HCT116 (cell line): ENCODE measurements around the gene CDHR5.

Source experiments
- CEBPB ChIP-seq: IDR thresholded peaks from 2 replicates; pipeline ENCODE4 v1.6.1; 2012; ENCODE audit warnings: low read depth
- EZH2 ChIP-seq: fragments of 200-600 bp; sonication (generic); IDR thresholded peaks from 2 replicates; pipeline ENCODE4 v1.6.1; 2017; ENCODE audit warnings: antibody characterized with exemption, mixed run types
- EZH2phosphoT487 ChIP-seq: fragments of 200-600 bp; IDR thresholded peaks from 2 replicates; pipeline ENCODE4 v1.6.1; 2018; ENCODE audit warnings: antibody characterized with exemption, borderline replicate concordance
- FOSL1 ChIP-seq: IDR thresholded peaks from 2 replicates; pipeline ENCODE4 v1.6.1; 2012; ENCODE audit warnings: low read depth
- POLR2A ChIP-seq: IDR thresholded peaks from 2 replicates; pipeline ENCODE4 v1.7.0; 2011; ENCODE audit warnings: borderline replicate concordance; ENCODE audit not compliant: insufficient read depth, insufficient read length; ENCODE audit errors: extremely low read depth
- POLR2AphosphoS5 ChIP-seq: IDR thresholded peaks from 2 replicates; pipeline ENCODE4 v1.6.1; 2011; ENCODE audit warnings: mild to moderate bottlenecking, low read depth, low read length, moderate library complexity
- SP1 ChIP-seq: IDR thresholded peaks from 2 replicates; pipeline ENCODE4 v1.6.1; 2012; ENCODE audit warnings: low read depth
- YY1 ChIP-seq: IDR thresholded peaks from 2 replicates; pipeline ENCODE4 v1.6.1; 2011; ENCODE audit warnings: low read length, low read depth, moderate library complexity, mild to moderate bottlenecking; ENCODE audit not compliant: insufficient replicate concordance; ENCODE audit errors: extremely low read depth
- ZNF274 ChIP-seq: fragments of 200-500 bp; sonication (Bioruptor generic); IDR thresholded peaks from 2 replicates; pipeline ENCODE4 v1.6.1; 2014; ENCODE audit warnings: mild to moderate bottlenecking, low read depth, low read length, inconsistent platforms
- TF ChIP-seq, protein P1 (sequence below): IDR thresholded peaks from 2 replicates; pipeline ENCODE4 v1.6.1; 2012
- TF ChIP-seq, protein P2 (sequence below), 3 experiments: fragments of 200-600 bp in 1 of 3; sonication (generic) in 1 of 3; IDR thresholded peaks in 2 of 3; conservative IDR thresholded peaks in 1 of 3; 2 replicates each; pipeline ENCODE4 v1.5.1; 2012 to 2017; ENCODE audit warnings: low read depth in 2 of 3, low read length in 2 of 3, antibody characterized with exemption in 1 of 3, borderline replicate concordance in 1 of 3, control low read depth in 1 of 3, mild to moderate bottlenecking in 1 of 3, mixed read lengths in 1 of 3, mixed run types in 1 of 3, moderate library complexity in 1 of 3; ENCODE audit not compliant: insufficient read depth in 1 of 3
- TF ChIP-seq, protein P3 (sequence below): IDR thresholded peaks from 2 replicates; pipeline ENCODE4 v1.6.1; 2012

DNA sequence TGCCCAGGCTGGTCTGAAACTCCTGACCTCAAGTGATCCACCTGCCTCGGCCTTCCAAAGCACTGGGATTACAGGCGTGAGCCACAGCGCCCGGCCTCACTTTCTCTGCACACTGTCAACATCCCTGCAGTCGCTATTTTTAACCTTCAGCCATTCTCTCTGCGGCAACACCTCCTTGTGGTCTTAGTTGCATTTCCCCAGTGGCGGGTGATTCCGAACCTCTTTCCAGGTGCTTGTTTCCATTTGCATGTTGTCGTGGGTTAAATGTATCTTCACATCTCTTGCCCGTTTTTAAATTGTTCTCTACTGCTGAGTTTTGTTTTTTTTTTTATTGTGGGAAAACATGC, 4.5 kb upstream of the CDHR5 start:
- TF ChIP-seq POLR2AphosphoS5, result no peak
- TF ChIP-seq, protein P1, sequence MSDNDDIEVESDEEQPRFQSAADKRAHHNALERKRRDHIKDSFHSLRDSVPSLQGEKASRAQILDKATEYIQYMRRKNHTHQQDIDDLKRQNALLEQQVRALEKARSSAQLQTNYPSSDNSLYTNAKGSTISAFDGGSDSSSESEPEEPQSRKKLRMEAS, result no peak
- TF ChIP-seq POLR2A, result no peak
- TF ChIP-seq FOSL1, result no peak
- no peak for TF ChIP-seq EZH2
- no peak for TF ChIP-seq YY1
- TF ChIP-seq, protein P2, sequence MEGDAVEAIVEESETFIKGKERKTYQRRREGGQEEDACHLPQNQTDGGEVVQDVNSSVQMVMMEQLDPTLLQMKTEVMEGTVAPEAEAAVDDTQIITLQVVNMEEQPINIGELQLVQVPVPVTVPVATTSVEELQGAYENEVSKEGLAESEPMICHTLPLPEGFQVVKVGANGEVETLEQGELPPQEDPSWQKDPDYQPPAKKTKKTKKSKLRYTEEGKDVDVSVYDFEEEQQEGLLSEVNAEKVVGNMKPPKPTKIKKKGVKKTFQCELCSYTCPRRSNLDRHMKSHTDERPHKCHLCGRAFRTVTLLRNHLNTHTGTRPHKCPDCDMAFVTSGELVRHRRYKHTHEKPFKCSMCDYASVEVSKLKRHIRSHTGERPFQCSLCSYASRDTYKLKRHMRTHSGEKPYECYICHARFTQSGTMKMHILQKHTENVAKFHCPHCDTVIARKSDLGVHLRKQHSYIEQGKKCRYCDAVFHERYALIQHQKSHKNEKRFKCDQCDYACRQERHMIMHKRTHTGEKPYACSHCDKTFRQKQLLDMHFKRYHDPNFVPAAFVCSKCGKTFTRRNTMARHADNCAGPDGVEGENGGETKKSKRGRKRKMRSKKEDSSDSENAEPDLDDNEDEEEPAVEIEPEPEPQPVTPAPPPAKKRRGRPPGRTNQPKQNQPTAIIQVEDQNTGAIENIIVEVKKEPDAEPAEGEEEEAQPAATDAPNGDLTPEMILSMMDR (IDR thresholded peaks at IDR 0.05 in 2 of 3, conservative IDR thresholded peaks at IDR 0.05 in 1 of 3; ENCODE audit: borderline replicate concordance in 1 of 3, insufficient read depth in 1 of 3, low read depth in 2 of 3, low read length in 2 of 3), result no peak
- TF ChIP-seq EZH2phosphoT487, result no peak
- no peak for TF ChIP-seq SP1
- no peak for TF ChIP-seq ZNF274
- TF ChIP-seq, protein P3, sequence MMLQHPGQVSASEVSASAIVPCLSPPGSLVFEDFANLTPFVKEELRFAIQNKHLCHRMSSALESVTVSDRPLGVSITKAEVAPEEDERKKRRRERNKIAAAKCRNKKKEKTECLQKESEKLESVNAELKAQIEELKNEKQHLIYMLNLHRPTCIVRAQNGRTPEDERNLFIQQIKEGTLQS, result no peak
- no peak for TF ChIP-seq CEBPB
